ENCODE data around the gene BAHCC1.

DNA sequence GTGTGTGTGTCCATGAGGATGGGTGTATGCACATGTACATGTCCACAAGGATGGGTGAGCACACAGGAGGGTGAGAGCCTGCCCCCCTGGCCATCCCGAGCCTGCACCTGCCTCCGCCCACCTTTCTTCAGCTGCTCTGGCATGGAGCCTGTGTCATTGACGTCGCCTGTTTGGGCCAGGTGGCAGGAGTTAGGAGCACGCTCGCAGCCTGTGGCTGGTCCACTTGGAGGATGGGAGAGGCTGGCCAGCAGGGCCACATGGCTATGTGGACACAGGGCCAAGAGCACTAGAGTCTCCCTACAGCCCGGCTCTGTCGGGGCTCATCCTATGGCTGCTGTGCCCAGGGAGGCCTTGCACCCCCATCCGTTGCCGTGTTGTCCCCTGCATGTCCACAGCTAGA is 21.4 kb downstream of the BAHCC1 start:
- TF ChIP-seq, protein P1, sequence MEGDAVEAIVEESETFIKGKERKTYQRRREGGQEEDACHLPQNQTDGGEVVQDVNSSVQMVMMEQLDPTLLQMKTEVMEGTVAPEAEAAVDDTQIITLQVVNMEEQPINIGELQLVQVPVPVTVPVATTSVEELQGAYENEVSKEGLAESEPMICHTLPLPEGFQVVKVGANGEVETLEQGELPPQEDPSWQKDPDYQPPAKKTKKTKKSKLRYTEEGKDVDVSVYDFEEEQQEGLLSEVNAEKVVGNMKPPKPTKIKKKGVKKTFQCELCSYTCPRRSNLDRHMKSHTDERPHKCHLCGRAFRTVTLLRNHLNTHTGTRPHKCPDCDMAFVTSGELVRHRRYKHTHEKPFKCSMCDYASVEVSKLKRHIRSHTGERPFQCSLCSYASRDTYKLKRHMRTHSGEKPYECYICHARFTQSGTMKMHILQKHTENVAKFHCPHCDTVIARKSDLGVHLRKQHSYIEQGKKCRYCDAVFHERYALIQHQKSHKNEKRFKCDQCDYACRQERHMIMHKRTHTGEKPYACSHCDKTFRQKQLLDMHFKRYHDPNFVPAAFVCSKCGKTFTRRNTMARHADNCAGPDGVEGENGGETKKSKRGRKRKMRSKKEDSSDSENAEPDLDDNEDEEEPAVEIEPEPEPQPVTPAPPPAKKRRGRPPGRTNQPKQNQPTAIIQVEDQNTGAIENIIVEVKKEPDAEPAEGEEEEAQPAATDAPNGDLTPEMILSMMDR (conservative IDR thresholded peaks at IDR 0.05; ENCODE audit: low read length) = no peak
- no peak for TF ChIP-seq EZH2phosphoT487 (IDR thresholded peaks at IDR 0.05; ENCODE audit: borderline replicate concordance)
